Measurements from ENCODE around the gene REXO2.

Gene REXO2

GRCh38 chr11:114496915-114497314 is 57.6 kb downstream of the REXO2 start:
- Histone ChIP-seq H3K4me1 (ENCODE audit: control insufficient read depth, insufficient read depth, low read length) (no peaks in the 10 kb centered on the region), H3K27ac (ENCODE audit: extremely low read depth, low read depth, low read length) (no peak overlapping the region), H3K9me3 (ENCODE audit: control insufficient read depth, insufficient read depth, low read depth, low read length) (no peaks in the 10 kb centered on the region), H3K4me3 (ENCODE audit: low read depth, low read length) (no peak overlapping the region), H3K36me3 (ENCODE audit: control insufficient read depth in 2 of 2, insufficient read depth in 1 of 2, low read length in 2 of 2) (no peaks in the 10 kb centered on the region)
- TF ChIP-seq ZNF24 (tag by site-specific recombination; IDR thresholded peaks at IDR 0.05) (no peak), PATZ1 (tag by site-specific recombination; IDR thresholded peaks at IDR 0.05) (no peak), ZNF544 (tag by site-specific recombination; IDR thresholded peaks at IDR 0.05) (no peak), ZNF571 (tag by site-specific recombination; IDR thresholded peaks at IDR 0.05) (no peak), ZNF133 (tag by site-specific recombination; IDR thresholded peaks at IDR 0.05) (no peak), YY1 (tag by site-specific recombination; IDR thresholded peaks at IDR 0.05) (no peak), ZNF302 (tag by site-specific recombination; IDR thresholded peaks at IDR 0.05; ENCODE audit: low read depth) (no peak), ZNF555 (tag by site-specific recombination; conservative IDR thresholded peaks at IDR 0.05) (no peak)
- POLR2A ChIA-PET: no interaction called here
- CTCF ChIA-PET: interaction anchor here (1.2 kb wide), 1 partner anchor 10 kb away, joined by 6 read pairs; no protein-coding TSS in a partner anchor

GRCh38 chr11:114499756-114500155 is 60.5 kb downstream of the REXO2 start:
- Histone ChIP-seq H3K9me3 (ENCODE audit: control insufficient read depth, insufficient read depth, low read depth, low read length) (no peaks in the 10 kb centered on the region), H3K4me3 (ENCODE audit: low read depth, low read length) (no peak overlapping the region), H3K27ac (ENCODE audit: extremely low read depth, low read depth, low read length) (no peak overlapping the region), H3K4me1 (ENCODE audit: control insufficient read depth, insufficient read depth, low read length) (no peaks in the 10 kb centered on the region), H3K36me3 (ENCODE audit: control insufficient read depth in 2 of 2, insufficient read depth in 1 of 2, low read length in 2 of 2) (no peaks in the 10 kb centered on the region)
- TF ChIP-seq ZNF19 (tag by site-specific recombination; IDR thresholded peaks at IDR 0.05; ENCODE audit: low read depth) (no peak), BCL11A (tag by site-specific recombination; IDR thresholded peaks at IDR 0.05; ENCODE audit: low read depth) (no peak), ZBTB7A (tag by site-specific recombination; IDR thresholded peaks at IDR 0.05; ENCODE audit: low read depth) (no peak), SCRT2 (tag by site-specific recombination; IDR thresholded peaks at IDR 0.05) (no peak), ZNF248 (tag by site-specific recombination; IDR thresholded peaks at IDR 0.05) (no peak), ZFP41 (tag by site-specific recombination; IDR thresholded peaks at IDR 0.05; ENCODE audit: borderline replicate concordance) (no peak), ZBTB49 (tag by site-specific recombination; IDR thresholded peaks at IDR 0.05; ENCODE audit: low read depth) (no peak), ZNF169 (tag by site-specific recombination; IDR thresholded peaks at IDR 0.05) (no peak), ZNF639 (tag by site-specific recombination; IDR thresholded peaks at IDR 0.05) (no peak), ZFP69B (tag by site-specific recombination; IDR thresholded peaks at IDR 0.05) (no peak), KLF1 (tag by site-specific recombination; IDR thresholded peaks at IDR 0.05) (no peak), ZNF26 (tag by site-specific recombination; IDR thresholded peaks at IDR 0.05) (no peak), ZNF341 (tag by site-specific recombination; IDR thresholded peaks at IDR 0.05; ENCODE audit: low read depth) (no peak), ZSCAN5A (tag by site-specific recombination; IDR thresholded peaks at IDR 0.05) (no peak), CTCF (tag by site-specific recombination; IDR thresholded peaks at IDR 0.05) (no peak), TCF7L2 (IDR thresholded peaks at IDR 0.05; ENCODE audit: borderline replicate concordance, low read depth, low read length) (no peak), ZNF670 (tag by site-specific recombination; IDR thresholded peaks at IDR 0.05; ENCODE audit: low read depth) (no peak)
- ChIA-PET CTCF (no interaction called here), POLR2A (no interaction called here)

All from HEK293 (cell line).